HG02938 (cell line): ENCODE measurements around the gene CDK6.

Source experiments
- ATAC-seq: cut with Tn5 transposase; IDR thresholded peaks from one replicate; pipeline ENCODE4 v1.9.1; 2021; ENCODE audit warnings: mild to moderate bottlenecking, moderate library complexity; ENCODE audit not compliant: unreplicated experiment

The CDK6 gene

GRCh38 chr7:92794831-92795230 is 41.5 kb downstream of the CDK6 start:
- no peak for ATAC-seq

- ATAC-seq: no peak
Measured at GRCh38 chr7:92794391-92794790, 42.0 kb downstream of the CDK6 start.

GRCh38 chr7:92793656-92794205 is 42.6 kb downstream of the CDK6 start:
- no peak for ATAC-seq

GRCh38 chr7:92790992-92791391 is 45.4 kb downstream of the CDK6 start:
- no peak for ATAC-seq

- no peak for ATAC-seq
Measured at GRCh38 chr7:92788559-92789183, 47.7 kb downstream of the CDK6 start.

- ATAC-seq: no peak
Measured at GRCh38 chr7:92785923-92786322, 50.5 kb downstream of the CDK6 start.

- no peak for ATAC-seq
Measured at GRCh38 chr7:92784935-92785334, 51.4 kb downstream of the CDK6 start.

GRCh38 chr7:92783260-92784201 is 52.8 kb downstream of the CDK6 start:
- no peak for ATAC-seq

- no peak for ATAC-seq
Measured at GRCh38 chr7:92782855-92783254, 53.5 kb downstream of the CDK6 start.

GRCh38 chr7:92782236-92782635 is 54.1 kb downstream of the CDK6 start:
- ATAC-seq: no peak

- ATAC-seq: no peak
Measured at GRCh38 chr7:92781117-92781720, 55.2 kb downstream of the CDK6 start.

GRCh38 chr7:92778972-92779371 is 57.4 kb downstream of the CDK6 start:
- ATAC-seq: no peak

- no peak for ATAC-seq
Measured at GRCh38 chr7:92777993-92778392, 58.4 kb downstream of the CDK6 start.

- ATAC-seq: no peak
Measured at GRCh38 chr7:92773808-92774207, 62.6 kb downstream of the CDK6 start.

GRCh38 chr7:92769844-92770243 is 66.5 kb downstream of the CDK6 start:
- ATAC-seq: no peak

GRCh38 chr7:92769394-92769699 is 67.0 kb downstream of the CDK6 start:
- ATAC-seq: no peak

GRCh38 chr7:92768501-92769393 is 67.6 kb downstream of the CDK6 start:
- ATAC-seq: peak; percentile 87

GRCh38 chr7:92767437-92767836 is 68.9 kb downstream of the CDK6 start:
- no peak for ATAC-seq

- no peak for ATAC-seq
Measured at GRCh38 chr7:92766461-92767003, 69.8 kb downstream of the CDK6 start.

- ATAC-seq: no peak
Measured at GRCh38 chr7:92765725-92766124, 70.6 kb downstream of the CDK6 start.
